ENCODE data around the gene TRIM41.
"Not testable (repeated sequence)": the region's sequence is repeated elsewhere in the genome, so short reads cannot be mapped to it uniquely, and the experiment has no call there.

TRIM41 gene

DNA sequence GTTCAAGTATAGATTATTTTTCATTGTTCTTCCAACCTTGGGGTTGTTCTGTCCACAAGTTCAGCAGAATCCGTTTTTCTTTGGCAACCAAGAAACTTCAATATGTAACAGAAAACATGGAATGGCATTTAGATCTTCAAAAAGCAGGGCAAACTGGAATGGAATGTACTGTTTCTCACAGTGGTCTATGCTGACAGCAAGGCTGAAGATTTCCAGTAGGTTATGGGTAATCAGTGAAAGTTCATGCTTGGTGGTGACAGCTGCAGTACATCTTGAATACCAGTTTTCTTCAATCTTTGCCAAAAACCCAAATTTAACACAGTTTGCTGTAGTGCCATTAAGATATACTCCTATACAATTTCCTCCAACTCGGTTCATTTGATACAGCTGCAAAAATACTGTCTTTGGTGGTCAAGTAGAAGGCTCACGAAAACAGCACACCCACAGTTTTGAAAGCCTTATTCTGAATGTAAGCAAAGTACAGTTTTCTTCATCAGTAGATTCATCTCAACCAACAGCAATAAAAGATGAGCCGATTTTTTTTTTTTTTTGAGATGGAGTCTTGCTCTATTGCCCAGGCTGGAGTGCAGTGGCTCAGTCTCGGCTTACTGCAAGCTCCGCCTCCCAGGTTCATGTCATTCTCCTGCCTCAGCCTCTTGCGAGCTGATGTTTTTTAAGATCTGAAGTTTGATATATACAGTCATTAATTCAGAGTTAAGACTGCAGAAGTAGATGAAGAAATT lies 32.9 kb downstream of the TRIM41 start:
- no peak for DNase-seq (ENCODE audit: low read depth)

DNA sequence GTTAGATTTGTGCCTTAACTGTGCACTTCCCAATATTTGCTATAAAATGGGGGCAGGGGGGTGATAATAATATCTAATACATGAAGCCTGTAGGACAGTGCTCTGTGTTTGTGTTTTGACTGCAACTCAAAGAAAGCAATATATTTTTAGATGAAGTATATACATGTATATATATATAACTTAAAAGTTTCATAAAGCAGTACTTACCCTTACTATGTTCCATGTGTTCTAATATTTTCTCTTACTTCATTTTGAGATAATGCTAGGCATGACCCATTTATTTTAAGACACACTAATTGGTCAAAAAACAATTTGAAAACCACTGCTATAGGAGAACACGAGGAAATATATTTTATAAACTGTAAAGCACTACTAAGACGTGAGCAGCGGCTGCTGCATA lies 35.5 kb downstream of the TRIM41 start:
- no peak for DNase-seq (ENCODE audit: low read depth)

DNA sequence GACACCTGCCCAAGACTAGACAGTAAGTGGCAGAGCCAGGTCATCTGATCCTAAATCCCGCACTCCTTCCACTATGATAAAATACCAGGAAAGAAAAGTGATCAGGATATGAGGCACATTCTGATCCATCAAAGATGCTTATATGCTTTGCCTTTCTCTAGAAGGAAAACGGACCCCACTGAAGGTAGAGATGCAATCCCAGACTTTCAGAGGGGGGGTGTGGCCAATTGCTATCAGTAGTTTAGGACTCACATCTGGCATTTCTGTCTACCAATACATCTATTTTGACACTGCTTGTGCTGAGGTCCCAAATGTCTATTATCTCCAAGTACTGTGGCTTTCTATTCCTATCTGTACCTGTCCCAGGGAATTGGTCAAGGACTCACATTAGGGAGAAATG lies 36.2 kb downstream of the TRIM41 start:
- no peak for DNase-seq (ENCODE audit: low read depth)

DNA sequence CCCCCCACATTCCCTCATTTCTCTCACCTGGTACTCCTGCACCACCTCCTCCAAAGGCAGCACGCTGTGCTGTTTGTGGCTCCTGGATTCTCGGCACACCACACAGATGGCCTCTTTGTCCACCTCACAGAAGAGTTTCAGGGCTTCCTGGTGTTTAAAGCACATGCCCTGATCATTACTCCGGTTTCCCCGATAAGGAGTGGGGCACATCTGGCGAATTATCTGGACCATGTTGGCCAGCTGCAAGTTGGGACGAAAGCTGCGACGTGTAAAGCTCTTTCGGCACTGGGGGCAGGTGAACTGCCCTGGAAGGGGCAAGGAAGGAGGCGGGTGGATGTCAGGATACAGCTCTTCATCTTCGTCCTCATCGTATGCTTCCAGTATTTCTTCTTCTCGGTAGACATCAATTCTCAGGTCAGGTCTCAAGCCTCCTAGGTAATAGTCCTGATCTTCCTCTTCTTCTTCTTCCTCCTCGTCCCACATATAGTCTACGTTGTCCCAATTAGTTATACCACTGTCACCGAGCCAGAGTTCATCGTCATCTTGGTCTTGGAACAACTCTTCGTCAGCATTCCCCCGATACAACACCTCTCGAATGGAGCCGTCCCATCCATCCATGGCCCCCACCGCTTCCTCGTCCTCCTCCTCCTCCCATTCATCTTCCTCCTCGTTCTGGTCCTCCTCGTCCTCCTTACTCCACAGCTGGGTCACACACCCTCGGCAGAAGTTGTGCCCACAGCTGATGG lies 37.1 kb downstream of the TRIM41 start:
- no peak for DNase-seq (ENCODE audit: low read depth)

DNA sequence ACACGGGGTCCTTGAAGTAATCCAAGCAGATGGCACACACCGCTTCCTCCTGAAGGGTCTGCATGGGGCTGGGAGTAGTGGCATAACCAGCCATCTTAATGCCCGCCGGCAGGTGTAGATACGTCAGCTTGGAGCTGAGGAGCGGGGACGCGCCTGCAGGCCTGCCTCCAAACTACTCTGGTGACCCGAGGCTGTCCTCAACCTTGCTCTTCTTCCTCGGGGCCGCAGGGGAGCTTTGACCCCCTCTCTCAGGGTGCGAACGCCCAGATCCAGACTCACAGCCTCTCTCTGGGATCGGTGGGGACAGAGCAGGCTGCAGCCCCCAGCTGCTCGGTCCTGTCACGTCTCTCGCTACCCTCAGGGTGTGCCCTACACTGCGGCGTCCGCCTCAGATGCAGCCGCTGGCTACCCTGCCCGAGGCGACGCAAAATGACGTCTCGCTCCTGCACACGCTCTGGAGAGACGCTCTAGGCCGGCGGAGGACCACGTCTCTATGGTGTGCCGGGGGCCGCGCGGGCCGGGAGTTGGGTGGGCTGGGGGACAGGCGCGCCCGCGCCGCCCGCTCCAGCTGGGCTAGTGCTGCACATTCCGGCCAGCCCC lies 37.7 kb downstream of the TRIM41 start, which contains the start of gene TRIM52:
TSS of gene TRIM52 (minus strand) at position 424 of the 600 bp plus-strand sequence. CDS start at position 94, 330 bp downstream.
- peak; percentile 51 for DNase-seq (ENCODE audit: low read depth)

DNA sequence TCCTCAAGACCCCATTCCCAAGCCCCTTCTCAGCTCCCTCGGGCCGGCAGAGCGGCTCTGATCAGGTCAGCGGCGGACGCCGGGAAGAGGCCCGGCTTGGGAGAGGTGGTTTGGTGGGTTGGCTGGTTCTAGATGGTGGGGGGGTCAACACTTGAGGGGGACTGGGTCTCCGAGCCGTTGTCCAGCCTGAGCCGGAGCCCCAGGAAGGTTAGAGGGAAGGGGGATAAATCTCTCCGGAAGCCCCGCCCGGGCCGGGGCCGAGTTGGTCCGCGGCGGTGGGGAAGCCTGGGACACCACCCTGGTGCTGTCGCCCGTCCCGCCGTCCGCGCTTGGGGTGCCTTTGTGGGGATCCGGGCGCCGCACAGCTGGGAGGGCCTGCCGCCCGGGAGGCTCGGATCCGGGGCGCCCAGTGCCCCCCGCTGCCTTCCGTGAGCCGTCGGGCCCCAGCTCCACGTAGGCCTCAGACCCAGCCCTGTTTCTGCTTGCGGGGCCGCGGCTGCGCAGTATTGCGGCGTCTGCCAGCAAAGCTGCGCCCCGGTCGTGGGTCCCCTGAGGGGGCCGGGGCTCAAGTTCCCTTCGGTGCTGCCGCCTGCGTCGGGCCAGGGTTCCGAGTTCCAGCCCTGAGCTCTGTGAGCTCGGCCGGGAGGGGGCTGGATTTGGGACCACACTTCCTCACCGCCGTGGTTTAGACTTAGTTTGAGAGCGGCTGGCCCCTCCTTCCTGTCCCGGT lies 38.4 kb downstream of the TRIM41 start:
- no peak for DNase-seq (ENCODE audit: low read depth)

DNA sequence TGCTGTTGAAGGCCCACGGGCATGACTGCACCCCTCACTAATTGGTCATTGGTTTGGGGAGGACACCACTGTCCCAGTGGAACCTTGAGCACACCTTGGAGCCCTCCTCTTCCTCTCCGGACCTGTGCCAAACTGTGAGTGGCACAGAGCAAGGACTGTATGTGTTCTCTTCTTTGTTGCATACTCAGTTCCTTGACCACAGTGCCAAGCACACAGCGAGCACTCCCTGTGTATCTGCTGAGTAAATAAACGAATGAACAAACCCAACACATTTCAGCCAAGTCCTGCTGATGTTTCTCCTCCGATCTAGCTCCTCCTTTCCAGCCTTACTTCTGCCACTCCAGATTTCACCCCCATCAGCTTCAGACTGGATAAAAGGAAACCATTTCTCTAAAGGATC lies 40.6 kb downstream of the TRIM41 start:
- no peak for DNase-seq (ENCODE audit: low read depth)

DNA sequence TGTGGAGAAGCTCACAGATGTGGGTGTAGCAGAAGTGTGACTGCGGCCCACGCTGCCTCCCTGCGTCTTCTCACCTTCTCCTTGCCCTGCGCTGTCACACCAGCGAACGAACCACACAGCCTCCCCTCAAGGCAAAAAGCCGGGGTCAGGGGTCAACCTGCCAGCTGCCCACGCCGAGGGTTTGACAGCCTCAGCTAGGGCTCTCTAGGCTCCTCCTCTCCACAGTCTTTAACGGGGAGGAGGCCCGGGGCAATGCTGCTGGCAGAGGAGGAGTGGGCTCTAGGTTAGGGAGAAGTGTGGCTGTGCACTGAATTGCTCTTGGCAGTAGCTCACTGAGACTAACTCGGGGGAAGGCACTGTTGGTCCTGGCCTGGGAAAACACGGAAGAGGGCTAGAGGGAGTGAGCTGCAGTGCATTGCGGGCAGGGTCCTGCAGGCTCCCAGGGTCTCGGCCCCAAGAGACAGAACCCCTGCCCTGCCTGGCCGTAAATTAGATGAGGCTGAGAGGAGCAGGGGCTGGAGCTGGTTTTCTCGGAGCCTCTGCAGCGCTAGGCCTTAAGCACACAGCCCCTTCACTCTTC lies 42.1 kb downstream of the TRIM41 start:
- DNase-seq (ENCODE audit: low read depth): no peak

DNA sequence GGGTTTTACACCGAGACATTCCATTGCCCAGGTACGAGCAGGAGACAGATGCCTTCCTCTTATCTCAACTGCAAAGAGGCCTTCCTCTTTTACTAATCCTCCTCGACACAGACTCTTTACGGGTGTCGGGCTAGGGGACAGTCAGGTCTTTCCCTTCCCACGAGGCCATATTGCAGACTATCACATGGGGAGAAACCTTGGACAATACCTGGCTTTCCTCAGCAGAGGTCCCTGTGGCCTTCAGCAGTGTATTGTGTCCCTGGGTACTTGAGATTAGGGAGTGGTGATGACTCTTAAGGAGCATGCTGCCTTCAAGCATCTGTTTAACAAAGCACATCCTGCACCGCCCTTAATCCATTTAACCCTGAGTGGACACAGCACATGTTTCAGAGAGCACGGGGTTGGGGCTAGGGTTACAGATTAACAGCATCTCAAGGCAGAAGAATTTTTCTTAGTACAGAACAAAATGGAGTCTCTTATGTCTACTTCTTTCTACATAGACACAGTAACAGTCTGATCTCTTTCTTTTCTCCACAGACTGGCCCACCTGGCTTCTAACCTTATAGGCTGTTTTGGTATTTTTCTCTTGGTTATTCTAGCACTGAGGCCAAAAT lies 44.3 kb downstream of the TRIM41 start:
- not testable (repeated sequence) for DNase-seq (ENCODE audit: low read depth)

DNA sequence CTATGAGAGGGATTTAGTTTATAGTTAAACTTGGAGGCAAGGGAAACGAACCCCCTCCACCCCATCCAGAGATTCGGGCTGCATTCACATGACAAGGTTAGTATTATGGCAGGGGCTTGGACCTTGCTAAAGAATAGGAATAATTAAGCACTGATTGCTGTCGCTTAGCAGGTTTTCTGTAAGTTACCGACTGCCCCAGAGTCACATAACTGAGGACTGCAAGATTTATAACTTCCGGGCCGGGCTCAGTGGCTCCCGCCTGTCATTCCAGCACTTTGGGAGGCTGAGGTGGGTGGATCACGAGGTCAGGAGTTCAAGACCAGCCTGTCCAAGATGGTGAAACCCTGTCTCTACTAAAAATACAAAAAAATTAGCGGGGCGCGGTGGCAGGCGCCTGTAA lies 44.8 kb downstream of the TRIM41 start:
- DNase-seq (ENCODE audit: low read depth): not testable (repeated sequence)

DNA sequence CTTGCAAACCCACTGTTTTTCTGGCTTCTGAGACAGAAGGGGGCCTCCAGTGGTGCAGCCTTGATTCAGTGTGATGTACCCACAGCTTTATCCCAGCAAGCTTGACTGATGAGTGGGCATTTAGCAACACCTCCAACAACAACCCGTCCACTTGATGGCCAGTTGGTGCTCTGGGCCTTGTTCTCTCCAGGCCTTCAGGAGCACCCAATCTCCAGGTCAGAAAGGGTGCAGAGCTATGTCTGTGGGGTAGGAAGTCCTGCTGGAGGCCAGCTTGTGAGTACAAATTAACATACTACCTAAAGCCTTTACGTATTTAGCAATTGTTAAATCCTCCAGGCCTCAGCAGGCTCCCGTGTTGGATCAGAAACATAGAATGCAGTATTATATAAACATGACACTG lies 48.0 kb downstream of the TRIM41 start:
- DNase-seq (ENCODE audit: low read depth): no peak

DNA sequence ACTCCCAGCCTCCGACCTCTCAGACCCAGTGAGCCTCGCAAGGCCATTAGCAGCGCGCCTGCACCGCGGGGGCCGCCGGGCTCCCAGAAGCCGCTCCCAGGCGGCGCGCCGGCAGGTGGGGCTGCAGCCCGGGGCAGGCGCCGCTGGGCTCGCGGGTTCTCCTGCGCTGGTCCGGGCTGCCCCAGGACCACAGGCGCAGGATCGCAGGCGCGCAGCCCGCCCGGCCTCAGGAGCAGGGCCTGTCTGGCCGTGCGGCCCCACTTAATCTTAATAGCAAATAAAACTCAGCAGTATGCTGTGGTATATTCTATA lies 50.3 kb downstream of the TRIM41 start:
- DNase-seq (ENCODE audit: low read depth): not testable (repeated sequence)

DNA sequence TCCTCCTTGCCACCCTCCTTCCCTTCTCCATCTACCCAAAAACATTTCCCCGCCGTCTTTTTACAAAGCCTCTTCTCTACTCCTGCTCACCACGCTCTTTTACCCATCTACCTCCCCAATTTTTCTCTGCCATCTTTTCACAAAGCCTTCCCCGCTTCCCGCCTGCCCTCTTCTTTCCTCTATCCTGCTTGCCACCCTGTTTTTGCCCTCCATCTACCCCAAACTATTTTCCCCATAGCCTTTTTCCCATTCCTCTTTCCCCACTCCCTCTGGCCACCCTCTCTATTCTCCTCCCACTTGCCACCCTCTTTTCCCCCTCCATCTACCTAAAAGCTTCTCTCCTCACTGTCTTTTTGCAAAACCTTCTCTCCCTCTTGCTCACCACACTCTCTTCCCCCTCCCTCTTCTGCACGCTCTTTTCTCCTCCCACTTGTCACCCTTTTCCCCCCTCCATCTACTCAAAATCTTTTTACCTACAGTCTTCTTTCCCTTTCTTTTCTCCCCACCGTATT lies 57.2 kb downstream of the TRIM41 start:
- no peak for DNase-seq (ENCODE audit: low read depth)

DNA sequence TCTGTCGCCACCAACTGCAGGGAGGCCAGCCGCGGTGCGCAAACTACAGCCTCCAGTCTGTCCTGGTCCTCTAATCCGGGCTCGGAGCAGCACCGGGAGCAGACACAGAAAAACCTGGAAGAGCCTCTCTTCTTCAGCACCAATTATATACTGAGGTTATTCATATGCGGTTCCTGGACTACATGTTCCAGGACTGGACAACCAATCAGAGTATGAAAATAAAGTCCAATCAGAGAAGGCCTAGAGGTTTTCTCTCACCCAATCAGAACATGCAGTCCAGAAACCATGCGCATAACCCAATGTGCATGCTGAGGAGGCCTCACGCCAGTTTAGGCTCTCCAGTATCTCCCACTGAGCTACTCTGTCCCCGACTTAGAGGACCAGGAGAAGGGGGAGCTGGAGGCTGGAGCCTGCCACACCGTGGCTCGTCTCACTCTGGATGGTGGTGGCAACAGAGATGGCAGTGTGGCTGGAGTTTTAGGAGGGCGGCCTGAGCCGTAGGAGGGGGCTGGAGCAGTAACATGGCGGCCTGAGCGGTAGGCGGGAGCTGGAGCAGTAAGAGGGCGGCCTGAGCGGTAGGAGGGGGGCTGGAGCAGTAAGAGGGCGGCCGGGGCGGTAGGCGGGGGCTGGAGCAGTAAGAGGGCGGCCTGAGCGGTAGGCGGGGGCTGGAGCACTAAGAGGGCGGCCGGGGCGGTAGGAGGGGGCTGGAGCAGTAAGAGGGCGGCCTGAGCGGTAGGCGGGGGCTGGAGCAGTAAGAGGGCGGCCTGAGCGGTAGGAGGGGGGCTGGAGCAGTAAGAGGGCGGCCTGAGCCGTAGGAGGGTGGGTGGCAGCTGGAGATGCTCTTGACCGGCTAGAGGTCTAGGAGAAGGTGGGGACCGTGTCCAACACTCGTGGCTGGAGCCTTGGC lies 58.2 kb downstream of the TRIM41 start:
- DNase-seq (ENCODE audit: low read depth): no peak

DNA sequence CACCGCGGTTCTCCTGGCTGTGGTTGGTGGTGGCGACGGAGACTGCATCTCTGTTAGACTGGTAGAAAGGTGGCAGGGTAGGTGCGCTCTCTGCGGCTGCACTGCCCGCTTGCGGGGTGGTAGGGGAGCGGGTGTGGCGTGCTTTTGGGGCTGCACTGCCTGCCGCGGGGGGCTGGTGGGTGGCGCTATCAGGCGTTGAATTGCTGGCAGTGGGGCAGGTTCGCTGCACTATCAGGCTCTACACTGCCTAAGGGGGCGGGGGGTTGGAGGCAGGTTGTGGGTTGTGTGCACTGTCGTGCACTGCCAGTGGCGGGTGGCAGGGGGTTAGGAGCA lies 58.9 kb downstream of the TRIM41 start:
- DNase-seq (ENCODE audit: low read depth): no peak

DNA sequence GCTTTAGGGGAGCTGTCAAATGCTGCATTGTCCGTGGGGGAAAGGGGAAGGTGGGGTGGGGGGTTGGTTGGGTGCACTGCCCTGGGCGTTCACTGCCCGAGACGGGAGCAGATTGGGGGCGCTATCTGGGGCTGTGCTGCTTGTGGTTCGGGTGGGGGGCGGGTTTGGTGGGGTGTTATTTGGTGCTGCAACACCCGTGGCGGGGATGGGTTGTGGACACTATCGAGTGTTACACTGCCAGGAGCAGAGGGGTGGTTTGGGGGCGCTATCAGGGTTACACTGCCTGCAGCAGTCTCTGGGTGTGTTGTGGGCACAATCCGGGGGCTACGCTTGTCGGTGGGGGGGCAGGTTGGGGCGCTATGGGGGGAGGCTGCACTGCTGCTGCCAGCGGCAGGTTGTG lies 59.3 kb downstream of the TRIM41 start:
- DNase-seq (ENCODE audit: low read depth): not testable (repeated sequence)

DNA sequence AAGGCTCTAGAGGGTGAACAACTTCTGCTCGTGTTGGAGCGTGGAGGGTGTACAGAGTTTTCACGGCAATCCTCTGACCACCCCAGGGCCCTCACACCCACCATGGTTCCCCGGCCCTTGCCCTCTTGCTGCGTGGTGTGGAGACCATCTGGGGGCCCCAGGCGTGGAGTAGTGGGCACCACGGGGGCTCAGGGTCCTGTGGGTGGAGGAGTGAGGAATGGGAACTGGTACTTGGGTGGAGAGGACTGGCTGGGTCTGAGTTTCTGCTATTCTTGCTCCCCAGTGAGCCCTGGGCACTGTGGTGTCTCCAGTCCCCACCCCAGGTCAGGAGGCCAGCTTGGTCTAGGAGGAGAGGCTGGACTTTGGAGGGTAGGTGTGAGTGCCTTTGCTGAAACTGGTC lies 59.8 kb downstream of the TRIM41 start:
- DNase-seq (ENCODE audit: low read depth): no peak

DNA sequence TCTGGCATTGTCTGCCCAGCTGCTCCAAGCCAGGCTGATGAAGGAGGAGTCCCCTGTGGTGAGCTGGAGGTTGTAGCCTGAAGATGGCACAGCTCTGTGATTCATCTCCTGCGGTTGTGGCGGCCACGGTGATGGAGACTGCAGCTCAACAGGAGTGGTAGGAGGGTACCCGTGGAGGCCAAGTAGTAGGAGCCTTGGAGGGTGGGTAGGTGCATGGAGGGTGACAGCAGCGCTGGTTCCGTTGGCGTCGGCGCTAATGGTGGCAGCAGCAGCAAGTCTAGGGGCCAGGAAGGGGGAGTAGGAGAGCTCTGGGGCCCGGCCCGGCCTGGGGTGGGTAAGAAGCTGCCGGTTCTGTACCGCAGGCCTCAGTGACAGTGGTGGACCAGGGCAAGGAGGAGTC lies 60.3 kb downstream of the TRIM41 start:
- no peak for DNase-seq (ENCODE audit: low read depth)

DNA sequence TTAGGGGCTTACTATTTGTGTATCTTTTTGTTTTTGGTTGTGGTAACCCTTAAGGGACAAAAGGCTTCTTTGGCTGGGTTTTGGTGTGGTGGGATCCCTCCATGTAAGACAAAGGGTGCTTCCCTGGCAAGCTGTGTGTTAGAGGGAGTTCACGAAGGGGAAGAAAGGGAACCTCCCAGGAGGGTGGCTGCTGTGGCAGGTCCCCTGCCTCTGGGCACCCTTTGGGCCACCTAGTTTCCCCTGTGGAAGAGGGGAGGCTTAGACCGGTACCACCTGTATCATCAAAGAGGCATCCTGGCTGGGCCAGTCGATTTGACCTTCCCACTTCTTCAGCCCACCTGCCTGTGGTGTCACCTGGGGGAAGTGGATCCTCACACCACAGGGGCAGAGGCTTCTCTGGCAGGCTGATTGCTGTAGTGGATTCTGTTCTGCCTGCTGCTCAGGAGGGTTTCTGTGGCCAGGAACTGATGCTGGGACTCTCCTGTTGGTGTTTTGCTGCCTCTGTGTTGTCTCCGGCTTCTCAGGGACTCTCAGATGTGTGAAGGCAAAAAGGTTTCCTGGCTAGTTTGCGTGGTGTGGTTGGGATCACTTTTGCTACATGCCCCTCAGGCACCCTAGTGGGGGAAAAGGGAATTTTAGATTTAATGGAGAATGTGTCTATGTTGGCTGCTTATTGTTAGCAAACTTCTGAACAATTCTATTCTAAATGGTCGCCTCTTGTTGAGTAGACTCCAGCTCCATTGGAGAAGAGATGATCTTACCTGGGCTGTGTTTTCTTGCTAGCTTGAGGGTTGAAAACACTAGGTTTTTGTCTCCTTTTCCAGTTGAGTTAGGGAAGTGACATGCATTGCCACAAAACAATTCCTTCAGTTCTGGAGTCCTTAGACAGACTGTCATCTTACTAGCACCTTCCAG lies 61.0 kb downstream of the TRIM41 start:
- DNase-seq (ENCODE audit: low read depth): not testable (repeated sequence)
